ENCODE measurements around the gene RAPGEF2.

DNA sequence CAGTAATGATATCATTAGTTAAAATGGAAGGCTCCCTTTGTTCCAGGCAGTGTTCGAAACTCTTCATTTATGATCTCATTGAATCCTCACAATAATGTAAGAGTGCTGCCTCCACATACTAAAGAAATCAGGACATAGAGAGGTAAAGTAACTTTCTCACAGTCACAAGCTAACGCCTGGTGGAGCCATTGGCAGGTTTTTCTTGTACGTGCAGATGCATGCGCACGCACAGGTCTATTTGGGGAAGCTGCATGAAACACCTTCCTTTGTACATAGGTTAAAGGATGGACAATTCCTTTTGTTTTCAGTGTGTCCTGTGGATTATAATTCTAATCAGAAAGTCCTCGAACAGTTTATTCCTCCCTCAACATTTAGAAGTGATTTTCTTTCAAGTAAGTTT lies 176.2 kb downstream of the RAPGEF2 start:
- TF ChIP-seq, protein P1, sequence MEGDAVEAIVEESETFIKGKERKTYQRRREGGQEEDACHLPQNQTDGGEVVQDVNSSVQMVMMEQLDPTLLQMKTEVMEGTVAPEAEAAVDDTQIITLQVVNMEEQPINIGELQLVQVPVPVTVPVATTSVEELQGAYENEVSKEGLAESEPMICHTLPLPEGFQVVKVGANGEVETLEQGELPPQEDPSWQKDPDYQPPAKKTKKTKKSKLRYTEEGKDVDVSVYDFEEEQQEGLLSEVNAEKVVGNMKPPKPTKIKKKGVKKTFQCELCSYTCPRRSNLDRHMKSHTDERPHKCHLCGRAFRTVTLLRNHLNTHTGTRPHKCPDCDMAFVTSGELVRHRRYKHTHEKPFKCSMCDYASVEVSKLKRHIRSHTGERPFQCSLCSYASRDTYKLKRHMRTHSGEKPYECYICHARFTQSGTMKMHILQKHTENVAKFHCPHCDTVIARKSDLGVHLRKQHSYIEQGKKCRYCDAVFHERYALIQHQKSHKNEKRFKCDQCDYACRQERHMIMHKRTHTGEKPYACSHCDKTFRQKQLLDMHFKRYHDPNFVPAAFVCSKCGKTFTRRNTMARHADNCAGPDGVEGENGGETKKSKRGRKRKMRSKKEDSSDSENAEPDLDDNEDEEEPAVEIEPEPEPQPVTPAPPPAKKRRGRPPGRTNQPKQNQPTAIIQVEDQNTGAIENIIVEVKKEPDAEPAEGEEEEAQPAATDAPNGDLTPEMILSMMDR (IDR thresholded peaks at IDR 0.05) = no peak
- TF ChIP-seq POLR2A (IDR thresholded peaks at IDR 0.05) = no peak
